HG03565 (cell line): ENCODE measurements around the gene GRIA3.
"Not testable (repeated sequence)": the region's sequence is repeated elsewhere in the genome, so short reads cannot be mapped to it uniquely, and the experiment has no call there.

Experiments used
- ATAC-seq: cut with Tn5 transposase; IDR thresholded peaks from one replicate; pipeline ENCODE4 v1.9.1; 2021; ENCODE audit warnings: mild to moderate bottlenecking, moderate library complexity; ENCODE audit not compliant: unreplicated experiment

The GRIA3 gene

GRCh38 chrX:123267220-123267619, 83.1 kb downstream of the GRIA3 start:
- ATAC-seq, result no peak

GRCh38 chrX:123271902-123272301, 87.8 kb downstream of the GRIA3 start:
- no peak for ATAC-seq

- no peak for ATAC-seq
Observed at GRCh38 chrX:123272630-123273029, 88.6 kb downstream of the GRIA3 start.

GRCh38 chrX:123274796-123275195, 90.7 kb downstream of the GRIA3 start:
- ATAC-seq, result no peak

DNA sequence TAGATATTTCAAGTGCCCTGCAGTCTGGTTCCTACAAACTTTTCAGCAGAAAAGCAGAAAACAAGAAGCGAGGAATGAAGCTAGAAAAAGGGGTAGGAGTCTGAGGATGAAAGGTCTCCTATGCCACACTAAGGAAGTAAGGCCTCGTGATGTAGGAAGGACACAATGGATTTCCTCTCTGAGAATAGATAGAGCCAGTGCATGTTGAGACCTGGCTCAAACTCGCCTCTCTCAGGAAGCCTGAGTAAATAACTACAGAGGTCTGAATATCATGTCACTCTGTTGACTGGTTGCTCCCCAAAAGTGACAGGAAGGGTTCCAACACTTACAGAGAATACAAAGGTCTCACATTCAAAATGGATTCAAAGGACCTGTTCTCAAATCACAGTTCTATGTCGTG, 93.3 kb downstream of the GRIA3 start:
- no peak for ATAC-seq

GRCh38 chrX:123277821-123278220, 93.7 kb downstream of the GRIA3 start:
- no peak for ATAC-seq

GRCh38 chrX:123282241-123282640, 98.2 kb downstream of the GRIA3 start:
- ATAC-seq, result no peak

- ATAC-seq, result not testable (repeated sequence)
Observed at GRCh38 chrX:123283407-123283806, 99.3 kb downstream of the GRIA3 start.

DNA sequence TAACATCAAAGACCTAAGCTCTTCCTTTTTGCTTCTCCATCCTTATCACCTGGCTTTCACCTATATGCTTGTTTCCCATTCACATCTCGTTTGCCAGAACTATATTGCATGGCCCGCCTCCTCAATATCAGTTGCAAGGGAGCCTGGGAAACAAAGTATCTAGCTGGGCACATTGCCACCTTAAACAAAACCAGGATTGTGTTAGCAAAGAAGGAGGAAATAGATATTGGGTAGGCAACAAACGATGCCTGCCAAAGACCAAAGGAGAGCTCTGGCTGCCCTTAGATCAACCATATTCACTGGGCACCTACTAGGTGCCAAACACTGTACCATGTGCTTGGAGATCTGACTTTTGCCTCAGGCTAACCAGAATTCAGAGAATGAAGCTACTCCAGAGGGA, 107.5 kb downstream of the GRIA3 start:
- no peak for ATAC-seq

- no peak for ATAC-seq
Observed at GRCh38 chrX:123298026-123298425, 113.9 kb downstream of the GRIA3 start.

GRCh38 chrX:123303429-123303828, 119.4 kb downstream of the GRIA3 start:
- ATAC-seq, result no peak

GRCh38 chrX:123308658-123309057, 124.6 kb downstream of the GRIA3 start:
- ATAC-seq, result no peak

DNA sequence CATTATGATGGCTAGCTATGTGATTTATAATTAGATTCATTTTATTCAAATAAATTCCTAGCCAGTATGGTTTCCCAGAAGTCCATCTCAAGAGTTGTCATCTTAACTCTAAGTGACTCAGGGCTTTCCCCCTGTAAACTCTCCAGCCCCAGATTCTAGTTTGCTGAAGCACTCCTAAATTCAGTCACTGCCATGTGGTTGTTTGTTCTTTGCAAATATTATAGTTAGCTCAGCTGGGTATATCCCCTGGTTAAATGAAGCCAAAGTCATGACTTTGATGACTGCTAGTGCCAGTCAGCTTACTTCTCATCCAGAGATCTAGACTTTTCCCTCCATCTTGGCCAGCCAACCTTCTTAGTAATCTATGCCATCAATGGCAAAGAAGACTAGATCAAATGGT, 126.0 kb downstream of the GRIA3 start:
- ATAC-seq, result no peak

DNA sequence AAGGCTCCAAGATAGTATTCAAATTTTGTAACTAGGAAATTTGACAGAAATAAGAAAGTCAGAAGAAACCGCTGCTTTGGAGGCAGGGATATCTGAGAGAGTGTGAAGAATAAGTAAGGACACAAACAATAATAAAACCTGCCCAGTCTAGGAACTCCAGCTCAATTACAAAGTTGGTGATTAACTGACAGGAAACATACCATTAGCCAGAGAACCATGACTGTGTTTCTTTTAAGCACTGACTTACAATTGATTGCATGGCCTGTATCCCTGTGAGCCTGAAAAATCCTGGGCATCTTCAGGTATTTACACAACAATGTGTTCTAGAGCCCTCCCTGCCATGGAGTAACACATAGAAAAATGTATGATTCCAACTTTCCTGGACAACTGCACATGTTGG, 127.4 kb downstream of the GRIA3 start:
- no peak for ATAC-seq

GRCh38 chrX:123313486-123313885, 129.4 kb downstream of the GRIA3 start:
- ATAC-seq, result no peak

GRCh38 chrX:123320622-123321021, 136.5 kb downstream of the GRIA3 start:
- no peak for ATAC-seq

- no peak for ATAC-seq
Observed at GRCh38 chrX:123322536-123322935, 138.5 kb downstream of the GRIA3 start.

DNA sequence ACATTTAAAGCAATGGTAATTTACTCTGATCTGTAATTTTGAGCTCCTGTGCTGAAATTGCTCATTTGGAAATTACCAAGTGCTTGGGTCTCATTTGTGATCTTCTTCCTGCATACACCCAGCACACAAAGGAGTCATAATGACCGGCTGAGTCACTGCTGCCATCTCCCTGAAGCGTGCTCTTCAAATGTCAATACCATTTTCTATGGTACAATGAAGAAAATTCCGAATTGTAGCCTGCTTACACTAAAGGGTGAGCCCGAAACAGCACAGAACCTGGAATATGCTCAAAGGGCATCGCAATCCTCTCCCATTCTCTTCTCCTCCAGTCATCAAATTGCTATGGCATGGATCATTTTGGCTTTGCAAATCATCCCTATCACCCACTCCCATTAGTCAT, 140.5 kb downstream of the GRIA3 start:
- no peak for ATAC-seq

DNA sequence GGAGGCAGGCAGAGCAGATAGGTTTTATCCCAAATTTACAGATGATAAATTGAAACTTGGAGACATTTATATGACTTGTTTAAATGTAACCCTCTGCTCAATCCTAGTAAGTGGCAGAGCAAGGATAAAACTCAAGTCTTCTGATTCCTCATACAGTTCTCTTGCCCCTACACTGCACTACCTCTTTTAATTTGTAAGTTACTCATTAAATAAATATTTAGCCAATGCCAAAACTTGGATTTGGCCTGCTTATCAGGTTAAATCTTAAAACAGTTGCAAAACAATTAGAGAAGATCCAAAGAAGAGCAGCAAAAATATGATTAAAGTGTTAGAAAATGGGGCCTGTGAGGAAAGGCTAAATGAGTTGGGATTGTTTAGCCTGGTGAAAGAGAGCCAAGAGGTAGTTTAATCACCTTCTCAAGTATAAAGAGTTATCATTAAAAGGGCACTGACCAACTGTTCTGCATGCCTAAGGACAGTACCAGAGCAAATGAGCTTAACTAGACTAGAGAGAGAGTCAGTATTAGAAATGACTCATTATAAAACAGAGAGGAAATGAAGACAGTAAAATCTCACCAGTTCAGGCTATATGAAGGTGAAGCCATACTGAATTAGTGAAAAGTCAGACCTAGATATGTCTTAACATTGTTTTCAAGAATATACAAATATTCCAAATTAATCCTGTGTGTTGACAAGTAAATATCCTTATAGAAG, 146.3 kb downstream of the GRIA3 start:
- peak; percentile 90 for ATAC-seq

GRCh38 chrX:123331349-123331748, 147.3 kb downstream of the GRIA3 start:
- ATAC-seq, result peak; percentile 27

DNA sequence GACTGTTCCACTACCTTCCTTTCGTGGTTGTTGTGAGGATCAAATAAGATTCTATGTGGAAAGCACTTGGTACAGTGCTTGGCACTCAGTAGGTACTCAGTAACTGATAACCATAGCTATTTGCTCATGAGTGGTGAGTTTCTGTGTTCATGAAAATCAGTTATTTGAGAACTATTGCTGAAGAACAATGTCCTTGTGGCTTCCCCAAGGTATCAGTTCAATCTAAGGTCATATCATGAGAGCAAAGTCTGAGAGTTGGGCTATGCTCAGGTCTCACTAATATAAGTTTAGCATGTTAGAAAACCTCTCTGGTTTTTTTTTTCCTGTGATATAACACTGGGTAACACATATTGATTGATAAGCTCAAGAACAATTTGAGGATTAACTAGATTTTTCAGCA, 147.8 kb downstream of the GRIA3 start:
- ATAC-seq, result peak; percentile 40

DNA sequence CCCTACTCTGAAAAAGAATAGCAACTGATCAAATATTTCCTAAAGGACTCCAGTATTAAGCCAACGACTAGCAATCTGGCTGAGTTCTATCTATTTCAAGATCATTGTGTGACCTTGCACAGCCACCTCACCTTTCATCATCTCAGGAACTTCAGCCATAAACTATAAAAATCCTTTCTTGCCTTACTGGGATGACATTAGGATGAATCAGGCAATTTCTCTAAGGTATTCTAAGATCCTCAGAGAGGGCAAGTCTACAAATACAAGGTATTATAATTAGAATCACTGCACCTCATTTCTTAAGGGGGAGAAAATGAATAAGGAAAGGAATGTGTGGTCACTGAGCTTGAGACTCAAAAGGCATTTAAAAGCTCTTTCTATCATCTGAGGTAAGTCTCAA, 152.6 kb downstream of the GRIA3 start:
- ATAC-seq, result no peak
